Measurements from ENCODE around the gene CACNB1.

The CACNB1 gene

DNA sequence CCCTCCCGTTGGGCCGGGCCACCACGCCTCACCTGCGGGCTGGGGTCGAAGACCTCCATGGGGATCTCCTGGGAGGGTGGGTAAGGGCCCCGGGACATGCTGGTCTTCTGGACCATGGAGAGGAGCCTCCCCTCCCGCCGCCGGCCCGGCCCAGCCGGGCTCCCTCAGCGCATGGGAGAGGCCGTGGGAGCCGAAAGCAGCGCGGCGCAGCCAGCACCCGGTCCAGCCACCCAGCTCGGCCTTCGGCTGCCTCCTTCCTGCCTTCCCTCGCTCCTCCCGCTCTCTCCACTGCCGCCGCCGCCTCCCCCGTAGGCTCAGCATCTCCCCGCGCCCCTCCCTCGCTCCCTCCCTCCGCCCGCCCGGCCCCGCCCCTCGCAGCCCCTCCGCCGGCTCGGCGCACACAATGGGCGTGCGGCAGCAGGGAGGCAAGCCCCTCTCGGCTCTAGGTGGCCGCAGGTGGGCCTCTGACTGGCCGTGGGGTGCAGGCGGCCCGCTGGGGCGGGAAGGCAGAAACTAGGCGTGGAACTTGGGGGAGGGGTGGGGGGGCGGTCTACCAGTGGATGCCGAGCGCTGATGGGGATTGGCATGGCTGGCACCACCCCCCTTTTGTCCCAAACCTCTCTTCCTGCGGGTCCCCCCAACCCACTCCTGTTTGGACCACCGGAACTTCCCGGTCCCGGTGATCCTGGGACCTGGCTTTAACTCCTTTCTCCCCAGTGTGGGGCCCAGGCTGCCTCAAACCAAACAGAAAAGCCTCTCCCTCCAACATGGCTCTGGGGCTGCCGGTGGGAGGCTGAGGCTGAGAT, at the start of gene CACNB1:
CACNB1 (minus strand) TSS at position 290 of the 806 bp plus-strand sequence; CDS start at position 116, 174 bp downstream.
- DNase-seq (ENCODE audit: low read depth), result peak; percentile 49

- DNase-seq (ENCODE audit: low read depth), result no peak
Measured at GRCh38 chr17:39246274-39246673, 48.8 kb upstream of the CACNB1 start.

GRCh38 chr17:39244600-39245570, 47.4 kb upstream of the CACNB1 start:
- peak; percentile 81 for DNase-seq (ENCODE audit: low read depth)

- DNase-seq (ENCODE audit: low read depth), result no peak
Measured at GRCh38 chr17:39244016-39244599, 46.6 kb upstream of the CACNB1 start.

DNA sequence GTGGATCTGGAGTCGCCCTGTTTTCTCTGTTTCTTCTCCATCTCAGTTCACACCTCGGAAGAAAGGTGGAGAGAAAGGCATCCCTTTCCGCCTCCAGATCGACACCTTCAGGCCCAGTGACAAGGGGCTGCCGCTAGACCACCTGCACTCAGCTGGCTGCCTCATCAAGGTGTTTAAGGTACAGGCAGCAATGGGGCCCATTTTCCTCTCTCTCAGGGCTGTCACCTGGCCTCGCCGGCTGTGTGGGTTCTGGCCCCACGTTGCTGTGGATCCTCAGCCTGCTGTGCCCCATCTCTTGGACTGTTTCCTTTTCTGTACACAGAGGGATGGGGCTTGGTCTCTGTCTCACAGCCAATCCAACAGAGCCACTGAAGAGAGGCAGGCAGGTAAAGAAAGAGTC, 45.7 kb upstream of the CACNB1 start:
- DNase-seq (ENCODE audit: low read depth), result no peak

GRCh38 chr17:39240631-39241030, 43.2 kb upstream of the CACNB1 start:
- no peak for DNase-seq (ENCODE audit: low read depth)

DNA sequence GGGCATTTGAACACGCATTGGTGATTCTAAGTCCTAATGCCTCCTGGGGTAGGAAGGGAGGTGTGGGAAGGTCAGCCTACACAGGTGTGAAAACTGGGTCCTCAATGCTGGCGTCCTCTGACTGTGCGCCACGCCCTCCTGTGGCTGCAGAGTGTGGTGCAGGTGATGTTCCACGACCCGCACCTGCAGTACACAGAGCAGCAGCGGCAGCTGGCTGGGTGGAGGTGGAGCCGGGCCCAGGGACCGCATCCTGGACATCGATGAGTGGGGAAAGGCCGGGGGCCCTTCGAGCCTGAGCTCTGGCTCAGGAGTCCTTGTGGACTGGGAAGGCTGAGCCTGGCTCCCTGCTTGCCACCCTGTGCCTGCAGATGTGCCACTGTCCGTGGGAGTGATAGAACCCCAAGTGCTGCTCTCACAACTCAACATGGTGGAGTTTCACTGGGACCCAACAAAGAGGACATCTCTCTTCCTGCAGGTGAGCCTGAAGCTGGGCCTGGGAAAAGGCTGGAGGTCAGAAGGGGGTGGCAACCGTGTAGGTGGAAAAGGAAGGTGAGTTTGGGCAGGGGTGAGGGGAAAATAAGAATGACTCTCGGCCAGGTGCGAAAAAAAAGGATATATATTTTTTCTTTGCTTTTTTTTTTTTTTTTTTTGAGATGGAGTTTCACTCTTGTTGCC, 42.3 kb upstream of the CACNB1 start:
- DNase-seq (ENCODE audit: low read depth), result peak; percentile 43

- peak; percentile 72 for DNase-seq (ENCODE audit: low read depth)
Measured at GRCh38 chr17:39238311-39238972, 41.0 kb upstream of the CACNB1 start.

DNA sequence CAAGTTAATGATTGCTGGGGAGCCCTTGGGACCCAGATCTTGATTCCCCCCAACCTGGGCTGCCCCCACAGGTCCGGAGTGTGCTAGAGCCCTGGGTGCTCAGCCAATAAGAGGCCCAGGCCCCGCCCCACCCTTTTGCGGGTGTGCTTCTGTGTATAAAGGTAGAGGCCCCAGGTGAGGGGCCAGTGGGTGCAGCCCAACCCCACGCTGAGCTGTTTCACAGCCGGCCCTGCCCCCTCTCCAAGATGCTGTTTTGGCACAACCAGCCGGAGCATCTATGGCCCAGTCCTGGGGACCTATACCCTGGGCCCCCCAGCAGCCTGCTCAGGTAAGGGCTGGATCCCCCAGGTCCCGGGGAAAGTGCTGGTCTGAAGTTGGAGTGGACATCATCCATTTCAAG, 40.1 kb upstream of the CACNB1 start:
- no peak for DNase-seq (ENCODE audit: low read depth)

DNA sequence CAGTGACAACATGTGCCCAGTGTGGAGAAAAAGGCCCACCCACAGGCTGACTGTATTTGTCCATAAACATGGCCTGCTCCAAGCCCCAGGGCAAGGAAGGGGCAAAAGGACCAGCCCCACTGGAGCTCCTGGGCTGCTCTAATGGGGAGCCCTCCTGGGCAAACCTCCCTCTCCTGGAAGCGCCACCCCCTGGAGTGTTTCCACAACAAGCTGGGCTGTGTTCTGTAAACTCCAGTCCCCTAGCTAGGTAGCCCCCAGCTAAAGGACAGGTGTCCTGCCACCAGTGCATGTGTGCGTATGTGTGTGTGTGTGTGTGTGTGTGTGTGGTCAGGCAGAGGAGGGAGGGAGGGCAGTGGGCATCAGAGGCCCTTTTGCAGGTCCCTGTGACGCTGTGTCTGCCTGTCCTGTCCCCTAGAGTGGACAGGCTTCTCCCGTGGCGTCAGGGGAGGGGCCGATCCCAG, 39.5 kb upstream of the CACNB1 start:
- no peak for DNase-seq (ENCODE audit: low read depth)

DNA sequence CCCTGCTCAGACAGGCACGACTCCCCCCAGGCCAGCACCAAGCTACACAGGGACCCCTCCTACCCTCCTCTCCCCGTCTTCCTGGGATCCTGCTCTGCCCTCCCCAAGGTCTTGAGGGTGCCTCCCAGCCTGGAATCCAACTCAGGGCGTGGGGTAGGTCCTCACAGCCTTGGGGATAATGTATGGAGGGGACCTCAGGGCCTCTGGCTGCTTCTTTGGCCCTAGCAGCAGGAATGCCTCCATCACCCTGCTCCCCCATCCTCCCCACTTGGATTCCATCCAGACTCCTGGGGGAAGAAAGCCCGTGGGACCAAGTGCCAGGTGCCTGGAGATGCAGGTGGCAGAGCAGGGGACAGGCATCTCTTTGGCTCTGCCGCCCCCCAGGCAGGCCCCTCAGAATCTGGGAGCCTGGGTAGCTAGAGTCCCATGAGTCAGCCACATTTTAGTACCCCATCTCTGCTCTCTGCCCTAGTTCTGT, 39.0 kb upstream of the CACNB1 start:
- no peak for DNase-seq (ENCODE audit: low read depth)

DNA sequence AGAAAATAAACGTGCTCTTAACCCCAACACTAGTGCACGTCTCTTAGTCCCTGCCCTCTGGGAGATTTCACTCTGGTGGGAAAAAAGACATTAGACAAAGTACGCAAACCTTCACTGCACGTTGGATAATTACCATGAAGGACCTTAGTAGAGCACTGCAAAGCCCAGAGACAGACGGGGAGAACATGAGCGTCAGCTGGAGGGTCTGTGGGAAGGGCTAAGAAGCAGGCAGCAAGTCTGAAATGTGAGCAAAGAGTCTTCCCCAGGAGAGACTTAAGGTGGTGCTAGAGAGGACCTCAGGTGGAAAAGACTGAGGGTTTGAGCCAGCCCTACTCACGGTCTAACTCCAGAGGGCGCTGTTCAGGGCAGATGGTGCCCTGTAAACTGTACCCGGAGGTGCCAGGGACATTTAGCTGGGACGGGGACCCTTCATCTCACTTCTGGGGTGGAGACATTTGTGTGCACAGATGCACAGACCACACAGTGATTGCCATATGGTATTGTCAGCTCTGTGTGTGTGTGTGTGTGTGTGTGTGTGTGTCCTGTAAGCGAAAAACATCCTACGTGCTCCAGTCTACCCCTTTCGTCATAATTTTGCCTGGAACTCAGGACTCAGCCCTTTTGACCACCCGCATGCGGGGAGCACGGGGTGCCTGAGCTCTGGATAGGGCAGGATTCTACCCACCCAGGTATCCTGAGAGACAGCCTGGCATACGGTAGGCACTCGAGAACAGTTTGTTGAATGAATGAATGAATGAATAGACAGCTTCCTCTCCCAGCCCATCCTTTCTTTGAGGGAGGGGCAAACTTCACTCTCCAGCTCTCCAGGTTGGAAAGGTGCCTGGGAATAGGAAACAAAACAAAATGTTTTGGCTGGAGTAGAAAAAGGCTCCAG, 38.3 kb upstream of the CACNB1 start:
- no peak for DNase-seq (ENCODE audit: low read depth)

GRCh38 chr17:39231591-39232551, 34.4 kb upstream of the CACNB1 start:
- peak; percentile 34 for DNase-seq (ENCODE audit: low read depth)

GRCh38 chr17:39231091-39231561, 33.7 kb upstream of the CACNB1 start:
- DNase-seq (ENCODE audit: low read depth), result no peak

DNA sequence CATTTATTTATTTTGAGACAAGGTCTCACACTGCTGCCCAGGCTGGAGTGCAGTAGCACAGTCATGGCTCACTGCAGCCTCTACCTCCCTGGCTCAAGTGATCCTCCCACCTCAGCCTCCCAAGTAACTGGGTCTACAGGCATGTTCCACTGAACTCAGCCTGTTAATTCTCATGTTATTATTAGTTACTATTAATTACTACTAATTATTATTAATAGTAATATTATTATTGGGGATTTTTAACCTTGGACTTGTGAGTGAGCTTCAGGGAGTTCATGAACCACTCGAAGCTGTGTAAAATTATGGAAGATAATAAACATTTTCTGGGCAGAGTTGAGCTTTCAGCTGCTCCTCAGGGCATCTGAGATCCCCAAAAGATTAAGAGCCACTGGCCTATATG, 32.9 kb upstream of the CACNB1 start:
- no peak for DNase-seq (ENCODE audit: low read depth)

DNA sequence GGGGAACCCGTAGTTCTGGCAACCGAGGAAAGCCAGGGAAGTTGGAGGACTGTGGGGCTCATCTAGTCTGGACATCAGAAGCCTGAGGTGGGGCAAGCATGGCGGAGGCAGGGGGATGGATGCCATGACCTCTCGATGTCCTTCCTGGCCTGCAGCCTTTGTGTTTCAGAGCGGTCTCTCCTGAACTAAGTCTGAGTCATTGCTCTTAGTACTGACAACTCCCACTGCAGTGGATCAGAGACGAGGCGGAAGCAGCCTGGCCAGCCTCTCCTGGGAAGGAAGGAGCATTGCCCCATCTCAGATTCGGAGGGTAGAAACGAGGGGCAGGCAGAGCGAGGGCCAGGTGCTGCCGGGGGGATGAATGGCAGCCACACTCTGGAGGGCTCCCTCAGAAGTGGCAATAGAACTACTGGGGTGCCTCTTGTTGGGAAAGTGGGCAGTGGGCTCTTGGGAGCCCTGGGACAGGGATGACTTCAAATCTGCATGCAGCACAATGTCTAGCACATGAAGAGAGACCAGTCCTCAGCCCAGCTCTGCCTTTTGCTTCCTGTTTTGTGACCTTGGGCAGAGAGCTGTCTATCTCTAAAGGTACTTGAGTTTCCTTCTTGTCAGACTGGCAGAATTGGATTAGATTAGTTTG, 31.9 kb upstream of the CACNB1 start:
- DNase-seq (ENCODE audit: low read depth), result no peak

DNA sequence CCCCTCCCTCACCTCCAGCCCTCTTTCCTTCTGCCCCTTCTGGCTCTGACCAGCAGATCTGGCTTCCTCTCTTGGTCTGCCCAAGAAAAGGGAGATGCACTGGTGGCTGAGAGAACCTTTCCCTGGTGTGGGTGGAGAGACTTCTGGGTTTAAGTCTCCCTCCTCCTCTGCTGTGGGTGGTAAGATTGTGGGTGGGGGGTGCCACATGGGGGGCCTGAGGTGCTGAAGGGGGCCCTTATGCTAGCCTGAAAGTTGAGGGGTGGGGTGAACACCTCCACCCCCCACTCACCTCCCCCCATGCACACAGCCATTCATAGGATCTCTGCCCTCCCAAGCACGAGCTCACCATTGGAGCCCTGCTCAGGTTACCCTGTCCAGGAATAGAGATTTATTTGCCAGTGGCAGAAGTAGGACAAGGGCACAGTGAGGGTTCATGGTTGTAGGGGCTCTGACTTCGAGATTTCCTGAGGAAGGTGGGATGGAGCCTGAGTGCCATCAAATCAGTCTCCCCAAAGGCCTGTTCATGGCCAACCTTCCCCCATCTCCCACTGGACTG, 30.0 kb upstream of the CACNB1 start:
- no peak for DNase-seq (ENCODE audit: low read depth)
